IMR-90 (cell line): ENCODE data around the gene ZNF750. TPM values are rescaled to one million over a fixed set of nuclear protein-coding genes. Genes with fewer than 3 reads are reported as not detected.
A peak's percentile ranks its signal among the peaks of the same experiment; 100 is the strongest.

Experiments
- ATAC-seq: fragments of 200-7000 bp; cut with Tn5 transposase; 2 replicates; pipeline ENCODE4 v1.9.1; 2020; ENCODE audit warnings: low read depth, mild to moderate bottlenecking, moderate library complexity
- BruUV-seq: library from RNA; stranded (reverse); fragments of 400-500 nt; replicated peaks from 2 replicates; lab custom pipeline; 2021; lab: Mats Ljungman, UMichigan
- CTCF ChIA-PET: fragments of 300-600 bp; formaldehyde crosslinking; extraction: SDS; loops from one replicate; lab custom pipeline; 2021; ENCODE audit warnings: antibody characterized with exemption; lab: Yijun Ruan, JAX
- POLR2A ChIA-PET: fragments of 300-600 bp; sonication (Branson Sonifier 250); formaldehyde crosslinking; loops from one replicate; lab custom pipeline; 2022; ENCODE audit warnings: antibody characterized with exemption; ENCODE audit not compliant: unreplicated experiment; lab: Charles Lee
- DNase-seq: peaks from one replicate; pipeline ENCODE4 v3.0.0; 2013
- H2AFZ ChIP-seq: replicated peaks from 2 replicates; pipeline ENCODE3; 2013; ENCODE audit warnings: low read length, mild to moderate bottlenecking; ENCODE audit not compliant: poor library complexity
- H2AK5ac ChIP-seq: 2 replicates; pipeline ENCODE4 v1.6.1; 2013; ENCODE audit warnings: low read depth, low read length, inconsistent platforms
- H2AK9ac ChIP-seq: replicated peaks from 2 replicates; pipeline ENCODE3; 2013; ENCODE audit warnings: mild to moderate bottlenecking, low read depth, low read length, moderate library complexity; ENCODE audit not compliant: poor library complexity
- H2BK120ac ChIP-seq: 2 replicates; pipeline ENCODE4 v1.6.1; 2013; ENCODE audit warnings: low read depth, low read length, inconsistent platforms
- H2BK15ac ChIP-seq: 3 replicates; pipeline ENCODE4 v1.6.1; 2013; ENCODE audit warnings: low read depth, low read length, inconsistent platforms
- H2BK20ac ChIP-seq: 2 replicates; pipeline ENCODE4 v1.6.1; 2013; ENCODE audit warnings: low read depth, mild to moderate bottlenecking, inconsistent platforms, low read length, moderate library complexity
- H2BK5ac ChIP-seq: 2 replicates; pipeline ENCODE4 v1.6.1; 2013; ENCODE audit warnings: mild to moderate bottlenecking, low read depth, low read length, inconsistent platforms; ENCODE audit not compliant: poor library complexity, severe bottlenecking
- H3K14ac ChIP-seq: replicated peaks from 2 replicates; pipeline ENCODE4 v1.6.1; 2013; ENCODE audit warnings: low read depth, low read length, inconsistent platforms
- H3K18ac ChIP-seq: 2 replicates; pipeline ENCODE4 v1.6.1; 2013; ENCODE audit warnings: low read depth, low read length, control low read depth
- H3K23ac ChIP-seq: 2 replicates; pipeline ENCODE4 v1.6.1; 2013; ENCODE audit warnings: low read depth, low read length, inconsistent platforms
- H3K27ac ChIP-seq: 2 replicates; pipeline ENCODE4 v1.5.1; 2013; ENCODE audit warnings: mild to moderate bottlenecking, control low read depth, low read length; ENCODE audit not compliant: insufficient read depth
- H3K27me3 ChIP-seq: 2 replicates; pipeline ENCODE4 v1.6.1; 2013; ENCODE audit warnings: low read length; ENCODE audit not compliant: control insufficient read depth, insufficient read depth
- H3K36me3 ChIP-seq: 2 replicates; pipeline ENCODE4 v1.6.1; 2013; ENCODE audit warnings: low read length, mixed read lengths; ENCODE audit not compliant: control insufficient read depth, insufficient read depth
- H3K4ac ChIP-seq: 2 replicates; pipeline ENCODE4 v1.6.1; 2013; ENCODE audit warnings: low read depth, low read length, inconsistent platforms
- H3K4me1 ChIP-seq: 2 replicates; pipeline ENCODE4 v1.6.1; 2013; ENCODE audit warnings: low read length, mixed read lengths; ENCODE audit not compliant: control insufficient read depth, insufficient read depth
- H3K4me2 ChIP-seq: 2 replicates; pipeline ENCODE4 v1.6.1; 2013; ENCODE audit warnings: low read depth, mild to moderate bottlenecking, control low read depth, low read length, moderate library complexity
- H3K4me3 ChIP-seq: 2 replicates; pipeline ENCODE4 v1.5.1; 2013; ENCODE audit warnings: low read depth, mild to moderate bottlenecking, control low read depth, low read length, moderate library complexity; ENCODE audit not compliant: insufficient read depth
- H3K56ac ChIP-seq: 2 replicates; pipeline ENCODE4 v1.6.1; 2013; ENCODE audit warnings: low read length, inconsistent platforms; ENCODE audit not compliant: insufficient read depth; ENCODE audit errors: extremely low read depth
- H3K79me1 ChIP-seq, 2 experiments: 2 replicates each; pipeline ENCODE4 v1.6.1; 2013; ENCODE audit warnings: low read length in 2 of 2, inconsistent platforms in 1 of 2, low read depth in 1 of 2
- H3K9ac ChIP-seq: 2 replicates; pipeline ENCODE4 v1.6.1; 2013; ENCODE audit warnings: low read depth, low read length, control low read depth
- H3K9me1 ChIP-seq: 2 replicates; pipeline ENCODE4 v1.6.1; 2013; ENCODE audit warnings: low read length, inconsistent platforms; ENCODE audit not compliant: insufficient read depth
- H3K9me3 ChIP-seq: 2 replicates; pipeline ENCODE4 v1.6.1; 2013; ENCODE audit warnings: low read length; ENCODE audit not compliant: control insufficient read depth, insufficient read depth
- H4K20me1 ChIP-seq: 2 replicates; pipeline ENCODE4 v1.6.1; 2013; ENCODE audit warnings: low read length, inconsistent platforms; ENCODE audit not compliant: insufficient read depth
- H4K5ac ChIP-seq: 2 replicates; pipeline ENCODE4 v1.6.1; 2013; ENCODE audit warnings: mild to moderate bottlenecking, low read depth, low read length, control low read depth
- H4K8ac ChIP-seq, 2 experiments: 2 replicates each; pipeline ENCODE4 v1.6.1; 2013; ENCODE audit warnings: low read depth in 2 of 2, low read length in 2 of 2, control low read depth in 1 of 2, inconsistent platforms in 1 of 2
- H4K91ac ChIP-seq: 2 replicates; pipeline ENCODE4 v1.6.1; 2013; ENCODE audit warnings: low read depth, low read length, inconsistent platforms; ENCODE audit not compliant: insufficient read depth
- CEBPB ChIP-seq: IDR thresholded peaks from 2 replicates; pipeline ENCODE4 v1.6.1; 2012; ENCODE audit warnings: low read depth, low read length, improper control_type of control experiment
- MAFK ChIP-seq: IDR thresholded peaks from 2 replicates; pipeline ENCODE4 v1.6.1; 2012; ENCODE audit warnings: low read depth, low read length, improper control_type of control experiment
- WGBS, 2 experiments: methylation state at CpG; one replicate each; pipeline versions ENCODE4 v1.1.5 to v1.1.7; 2013; ENCODE audit warnings: missing lambda C conversion rate in 2 of 2; ENCODE audit not compliant: insufficient read length in 1 of 2; ENCODE audit errors: extremely low coverage in 2 of 2; 5-methylcytosine and 5-hydroxymethylcytosine counted together
- dilution Hi-C: fragments of 300-500 bp; cut with HindIII; formaldehyde crosslinking; loops from one replicate; pipeline ENCODE4 v1.14.3; 2018; ENCODE audit warnings: low sequenced_read_pairs; ENCODE audit not compliant: unreplicated experiment
- in situ Hi-C: fragments of 300-500 bp; cut with MboI; formaldehyde crosslinking; loops from 3 replicates; pipeline ENCODE4 v1.14.3; 2019; ENCODE audit warnings: low sequenced_read_pairs, inconsistent platforms, mixed read lengths
- intact Hi-C: fragments of 100-400 bp; cut with micrococcal nuclease; formaldehyde crosslinking; loops from 2 replicates; pipeline ENCODE4 v1.10.0; 2022
- polyA plus RNA-seq, 3 experiments: library from polyadenylated mRNA; depleted of rRNA; stranded (reverse); fragments of >200 nt; gene quantifications; 2 replicates each; pipeline ENCODE4 v1.2.3, GENCODE V29; 2012; ENCODE audit warnings: low replicate concordance in 1 of 3
- total RNA-seq: library from RNA; depleted of rRNA; stranded (reverse); fragments of >200 nt; gene quantifications from 2 replicates; pipeline ENCODE4 v1.2.3, GENCODE V29; 2012

The ZNF750 gene
- total and polyA plus RNA-seq, 2 of the 4 experiments (the other 2 are of a cell fraction) = not detected

DNA sequence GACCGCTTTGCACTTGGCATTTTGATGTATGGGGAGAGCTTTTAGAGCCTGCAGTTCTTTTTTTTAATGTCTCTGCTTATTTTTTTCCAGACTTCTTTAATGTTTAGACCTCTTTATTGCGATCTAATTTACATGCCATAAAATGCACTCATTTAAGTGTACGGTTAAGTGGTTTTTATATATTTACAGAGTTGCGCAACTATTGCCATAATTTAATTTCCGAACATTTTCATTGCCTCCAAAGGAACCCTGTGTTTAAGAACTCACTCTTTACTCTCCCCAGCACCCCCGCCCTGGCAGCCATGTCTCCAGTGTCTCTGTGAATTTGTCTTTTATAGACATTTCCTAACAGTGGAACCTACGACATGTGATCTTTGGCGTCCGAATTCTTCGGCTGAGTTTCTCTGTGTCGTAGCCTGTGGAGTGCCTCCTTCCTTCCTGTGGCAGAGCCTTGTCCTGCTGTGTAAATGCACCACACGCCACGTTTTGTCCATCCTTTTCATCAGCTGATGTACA is 24.0 kb downstream of the ZNF750 start:
- Histone ChIP-seq H3K36me3 (peaks cover 28% of the 10 kb centered on the region), H3K9me3 (peaks cover 13% of the 10 kb centered on the region), H3K27me3 (no peaks in the 10 kb centered on the region), H3K9ac (no peak overlapping the region), H2BK5ac (no peak overlapping the region), H2AFZ (no peak overlapping the region), H4K5ac (no peak overlapping the region), H3K23ac (no peak overlapping the region), H4K20me1 (no peaks in the 10 kb centered on the region; the same call in none of the 2 replicates), H2AK9ac (no peak overlapping the region), H3K18ac (no peak overlapping the region), H4K8ac (no peak overlapping the region), H3K9me1 (peaks cover 6% of the 10 kb centered on the region; the same call in 1 of the 2 replicates), H3K4ac (no peak overlapping the region), H3K4me3 (no peak overlapping the region), H3K4me2 (no peak overlapping the region), H4K91ac (no peak overlapping the region), H3K14ac (no peak overlapping the region), H2BK120ac (no peak overlapping the region), H2BK15ac (no peak overlapping the region), H3K56ac (no peak overlapping the region), H3K27ac (no peak overlapping the region), H3K4me1 (no peaks in the 10 kb centered on the region), H2AK5ac (no peak overlapping the region; the same call in 1 of the 2 replicates), H2BK20ac (no peak overlapping the region), H3K79me1 (peaks cover 0 to 12% of the 10 kb centered on the region in 2 experiments; a peak in 2 of 4 replicates)
- intact Hi-C loops = no loop called here
- 95% methylated on average over 7 of the region's 13 CpGs; no CpG with 5 or more reads in 1 of the 2 experiments for WGBS, 2 experiments
- no TSS peak for BruUV-seq
- DNase-seq (no peak), ATAC-seq (no peak)
- POLR2A ChIA-PET = no interaction called here
- no peak for TF ChIP-seq MAFK
- TF ChIP-seq CEBPB = peak; percentile 94
- in situ Hi-C loops = no loop called here
- CTCF ChIA-PET = no interaction called here
- dilution Hi-C loops = no loop called here
